HepG2 (cell line): ENCODE measurements around the gene TCOF1. TPM values are rescaled to one million over a fixed set of nuclear protein-coding genes. Genes with fewer than 3 reads are reported as not detected.

Experiments used
- BHLHE40 ChIP-seq: IDR thresholded peaks from 2 replicates; pipeline ENCODE4 v1.6.1; 2011; ENCODE audit warnings: low read length, improper control_type of control experiment
- KLF16 ChIP-seq, 2 experiments: sonication (generic) in 1 of 2; formaldehyde crosslinking in 1 of 2; IDR thresholded peaks; 2 replicates each; pipeline versions ENCODE4 v1.6.1 to v1.8.0; 2016 to 2023; ENCODE audit warnings: missing genetic modification reagents in 2 of 2, missing compliant biosample characterization in 1 of 2
- NCOR1 ChIP-seq: fragments of 200-600 bp; sonication (generic); IDR thresholded peaks from 2 replicates; pipeline ENCODE4 v1.7.0; 2017; ENCODE audit warnings: antibody characterized with exemption, low read length, borderline replicate concordance
- NFIB ChIP-seq: sonication (generic); formaldehyde crosslinking; IDR thresholded peaks from 2 replicates; pipeline ENCODE4 v1.9.0; 2021; ENCODE audit warnings: missing genetic modification reagents, mild to moderate bottlenecking, borderline replicate concordance
- POGZ ChIP-seq: sonication (generic); formaldehyde crosslinking; IDR thresholded peaks from 2 replicates; pipeline ENCODE4 v1.4.0; 2020; ENCODE audit warnings: mild to moderate bottlenecking, missing genetic modification reagents
- POLR2AphosphoS5 ChIP-seq: IDR thresholded peaks from 2 replicates; pipeline ENCODE4 v1.6.1; 2012; ENCODE audit warnings: low read depth, low read length
- REL ChIP-seq: sonication (generic); formaldehyde crosslinking; conservative IDR thresholded peaks from 2 replicates; pipeline ENCODE4 v1.8.0; 2022; ENCODE audit warnings: mild to moderate bottlenecking, missing genetic modification reagents, moderate library complexity
- TARDBP ChIP-seq: sonication (generic); formaldehyde crosslinking; IDR thresholded peaks from 2 replicates; pipeline ENCODE4 v1.8.0; 2022; ENCODE audit warnings: mild to moderate bottlenecking, missing genetic modification reagents
- TBL1XR1 ChIP-seq: fragments of 150-350 bp; IDR thresholded peaks from 2 replicates; pipeline ENCODE4 v1.6.1; 2014; ENCODE audit warnings: borderline replicate concordance, low read length; ENCODE audit not compliant: partially characterized antibody
- TCF7L2 ChIP-seq: IDR thresholded peaks from 2 replicates; pipeline ENCODE4 v1.6.1; 2011; ENCODE audit warnings: mild to moderate bottlenecking, low read depth, low read length, moderate library complexity
- TOPORS ChIP-seq: sonication (generic); formaldehyde crosslinking; IDR thresholded peaks from 2 replicates; pipeline ENCODE4 v1.8.0; 2023; ENCODE audit warnings: mild to moderate bottlenecking, missing genetic modification reagents
- ZFY ChIP-seq: sonication (generic); formaldehyde crosslinking; IDR thresholded peaks from 2 replicates; pipeline ENCODE4 v1.4.0; 2020; ENCODE audit warnings: missing genetic modification reagents
- ZNF296 ChIP-seq: sonication (generic); formaldehyde crosslinking; conservative IDR thresholded peaks from 2 replicates; pipeline ENCODE4 v1.5.0; 2020; ENCODE audit warnings: mild to moderate bottlenecking, missing genetic modification reagents
- ZNF343 ChIP-seq: sonication (generic); formaldehyde crosslinking; IDR thresholded peaks from 2 replicates; pipeline ENCODE4 v1.4.0; 2020; ENCODE audit warnings: mild to moderate bottlenecking, missing genetic modification reagents
- polyA plus RNA-seq, 8 experiments: library from polyadenylated mRNA; depleted of rRNA in 3 of 8; stranded (reverse) in 7 of 8; unstranded in 1 of 8; fragments of >200 nt; fragmentation: Illumina TruSeq in 4 of 8; extraction: Trizol in 4 of 8; gene quantifications; 2 replicates each; pipeline versions ENCODE4 v1.2.1 to v1.2.3, GENCODE V29; 2011 to 2016; ENCODE audit warnings: low read depth in 4 of 8, missing spikeins in 1 of 8, mixed read lengths in 1 of 8; ENCODE audit not compliant: insufficient read depth in 1 of 8
- total RNA-seq, 5 experiments: library from RNA; depleted of rRNA; stranded (reverse); fragments of >200 nt; fragmentation: Illumina TruSeq; extraction: Trizol; gene quantifications; 2 replicates each; pipeline ENCODE4 v1.2.3, GENCODE V29; 2016; ENCODE audit warnings: low read depth in 1 of 5
- TF ChIP-seq, protein P1 (sequence below): sonication (generic); formaldehyde crosslinking; IDR thresholded peaks from 2 replicates; pipeline ENCODE4 v1.5.0; 2020; ENCODE audit warnings: missing genetic modification reagents
- TF ChIP-seq, protein P2 (sequence below): sonication (generic); formaldehyde crosslinking; IDR thresholded peaks from 2 replicates; pipeline ENCODE4 v1.5.0; 2020; ENCODE audit warnings: missing genetic modification reagents
- TF ChIP-seq, protein P3 (sequence below), 2 experiments: sonication (generic) in 1 of 2; formaldehyde crosslinking in 1 of 2; IDR thresholded peaks; 2 replicates each; pipeline versions ENCODE4 v1.5.1 to v1.6.1; 2011 to 2020; ENCODE audit warnings: borderline replicate concordance in 1 of 2, low read depth in 1 of 2, low read length in 1 of 2, mild to moderate bottlenecking in 1 of 2, missing genetic modification reagents in 1 of 2, moderate library complexity in 1 of 2
- TF ChIP-seq, protein P4 (sequence below): sonication (generic); formaldehyde crosslinking; IDR thresholded peaks from 2 replicates; pipeline ENCODE4 v1.5.0; 2020; ENCODE audit warnings: missing genetic modification reagents
- TF ChIP-seq, protein P5 (sequence below): sonication (generic); formaldehyde crosslinking; IDR thresholded peaks from 2 replicates; pipeline ENCODE4 v1.8.1; 2023; ENCODE audit warnings: missing genetic modification reagents, inconsistent platforms, borderline replicate concordance

The TCOF1 gene
- total and polyA plus RNA-seq, 2 of the 13 experiments (the other 11 are each of a cell fraction or from before 2014, with no cell fraction given), result 10.1 to 41.6 TPM

DNA sequence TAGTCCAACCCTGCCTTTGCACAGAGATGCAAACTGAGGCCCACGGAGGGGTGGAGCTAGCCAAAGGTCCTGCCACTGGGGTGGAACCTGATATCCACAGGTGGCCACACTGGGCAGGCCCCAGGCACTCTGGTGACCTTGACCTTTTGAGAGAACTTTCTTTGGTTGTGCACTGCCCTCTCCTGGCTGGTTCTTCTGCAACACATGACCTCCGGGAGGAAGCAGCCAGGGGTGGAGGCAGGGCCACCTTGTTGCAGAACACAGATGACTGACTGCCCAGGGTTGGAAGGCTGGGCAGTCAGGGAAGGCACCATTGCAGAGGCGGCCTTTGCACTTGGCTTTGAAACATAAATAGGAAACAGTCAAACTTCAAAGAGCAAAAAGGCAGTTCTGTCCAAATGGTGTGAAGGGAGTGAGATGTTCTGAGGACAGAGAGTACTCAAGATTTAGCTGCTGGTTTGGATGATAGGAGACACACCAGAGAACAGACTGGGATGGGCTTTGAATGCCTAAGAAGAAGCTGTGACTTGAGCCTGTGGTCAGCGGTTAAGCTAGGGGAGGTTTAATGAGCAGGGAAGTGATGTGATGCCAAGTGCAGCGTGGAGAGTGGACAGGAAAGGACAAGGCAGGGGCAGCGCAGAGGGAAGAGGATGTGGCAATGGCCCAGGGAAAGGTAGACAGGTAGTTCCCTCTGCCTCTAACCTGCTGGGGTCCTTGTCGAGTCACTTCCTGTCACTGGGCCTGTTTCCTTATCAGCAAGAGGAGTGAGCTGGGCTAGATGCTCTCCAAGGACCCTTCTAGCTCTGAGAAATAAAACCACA is 6.8 kb upstream of the TCOF1 start (continued):
- TF ChIP-seq POGZ (CRISPR knock-in tag) (peak; percentile 50; the same call in 1 of the 2 replicates), TOPORS (CRISPR knock-in tag) (no peak), KLF16 (CRISPR knock-in tag; IDR thresholded peaks at IDR 0.05) (peak in 1 of 2 experiments; percentile 86; a peak in 2 of 4 replicates), NCOR1 (peak; percentile 65; the same call in 1 of the 2 replicates), NFIB (no peak), BHLHE40 (no peak), ZNF296 (CRISPR knock-in tag) (peak; percentile 69; the same call in 1 of the 2 replicates), TCF7L2 (no peak), ZFY (peak; percentile 53), POLR2AphosphoS5 (no peak), ZNF343 (CRISPR knock-in tag) (peak; percentile 76; the same call in 1 of the 2 replicates), REL (CRISPR knock-in tag) (no peak), TBL1XR1 (peak; percentile 66), TARDBP (peak; percentile 79)
- TF ChIP-seq, protein P1, sequence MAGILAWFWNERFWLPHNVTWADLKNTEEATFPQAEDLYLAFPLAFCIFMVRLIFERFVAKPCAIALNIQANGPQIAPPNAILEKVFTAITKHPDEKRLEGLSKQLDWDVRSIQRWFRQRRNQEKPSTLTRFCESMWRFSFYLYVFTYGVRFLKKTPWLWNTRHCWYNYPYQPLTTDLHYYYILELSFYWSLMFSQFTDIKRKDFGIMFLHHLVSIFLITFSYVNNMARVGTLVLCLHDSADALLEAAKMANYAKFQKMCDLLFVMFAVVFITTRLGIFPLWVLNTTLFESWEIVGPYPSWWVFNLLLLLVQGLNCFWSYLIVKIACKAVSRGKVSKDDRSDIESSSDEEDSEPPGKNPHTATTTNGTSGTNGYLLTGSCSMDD (CRISPR knock-in tag), result no peak
- TF ChIP-seq, protein P2, sequence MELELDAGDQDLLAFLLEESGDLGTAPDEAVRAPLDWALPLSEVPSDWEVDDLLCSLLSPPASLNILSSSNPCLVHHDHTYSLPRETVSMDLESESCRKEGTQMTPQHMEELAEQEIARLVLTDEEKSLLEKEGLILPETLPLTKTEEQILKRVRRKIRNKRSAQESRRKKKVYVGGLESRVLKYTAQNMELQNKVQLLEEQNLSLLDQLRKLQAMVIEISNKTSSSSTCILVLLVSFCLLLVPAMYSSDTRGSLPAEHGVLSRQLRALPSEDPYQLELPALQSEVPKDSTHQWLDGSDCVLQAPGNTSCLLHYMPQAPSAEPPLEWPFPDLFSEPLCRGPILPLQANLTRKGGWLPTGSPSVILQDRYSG, result no peak
- TF ChIP-seq, protein P3, sequence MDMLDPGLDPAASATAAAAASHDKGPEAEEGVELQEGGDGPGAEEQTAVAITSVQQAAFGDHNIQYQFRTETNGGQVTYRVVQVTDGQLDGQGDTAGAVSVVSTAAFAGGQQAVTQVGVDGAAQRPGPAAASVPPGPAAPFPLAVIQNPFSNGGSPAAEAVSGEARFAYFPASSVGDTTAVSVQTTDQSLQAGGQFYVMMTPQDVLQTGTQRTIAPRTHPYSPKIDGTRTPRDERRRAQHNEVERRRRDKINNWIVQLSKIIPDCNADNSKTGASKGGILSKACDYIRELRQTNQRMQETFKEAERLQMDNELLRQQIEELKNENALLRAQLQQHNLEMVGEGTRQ (IDR thresholded peaks at IDR 0.05; ENCODE audit: low read depth, low read length), result peak; percentile 64
- TF ChIP-seq, protein P3 (CRISPR knock-in tag; IDR thresholded peaks at IDR 0.05; ENCODE audit: borderline replicate concordance), result no peak
- TF ChIP-seq, protein P4, sequence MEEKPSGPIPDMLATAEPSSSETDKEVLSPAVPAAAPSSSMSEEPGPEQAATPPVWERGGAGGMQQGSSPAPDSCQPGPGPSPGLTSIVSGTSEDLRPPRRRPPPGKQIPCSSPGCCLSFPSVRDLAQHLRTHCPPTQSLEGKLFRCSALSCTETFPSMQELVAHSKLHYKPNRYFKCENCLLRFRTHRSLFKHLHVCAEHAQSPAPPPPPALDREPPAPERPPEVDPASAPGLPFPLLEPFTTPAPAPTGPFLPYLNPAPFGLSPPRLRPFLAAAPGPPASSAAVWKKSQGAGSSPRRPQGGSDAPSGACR, result peak; percentile 54; the same call in 1 of the 2 replicates
- TF ChIP-seq, protein P5, sequence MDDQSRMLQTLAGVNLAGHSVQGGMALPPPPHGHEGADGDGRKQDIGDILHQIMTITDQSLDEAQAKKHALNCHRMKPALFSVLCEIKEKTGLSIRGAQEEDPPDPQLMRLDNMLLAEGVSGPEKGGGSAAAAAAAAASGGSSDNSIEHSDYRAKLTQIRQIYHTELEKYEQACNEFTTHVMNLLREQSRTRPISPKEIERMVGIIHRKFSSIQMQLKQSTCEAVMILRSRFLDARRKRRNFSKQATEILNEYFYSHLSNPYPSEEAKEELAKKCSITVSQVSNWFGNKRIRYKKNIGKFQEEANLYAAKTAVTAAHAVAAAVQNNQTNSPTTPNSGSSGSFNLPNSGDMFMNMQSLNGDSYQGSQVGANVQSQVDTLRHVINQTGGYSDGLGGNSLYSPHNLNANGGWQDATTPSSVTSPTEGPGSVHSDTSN (CRISPR knock-in tag), result no peak
